ENCODE measurements around the gene DKK2.

Gene DKK2

DNA sequence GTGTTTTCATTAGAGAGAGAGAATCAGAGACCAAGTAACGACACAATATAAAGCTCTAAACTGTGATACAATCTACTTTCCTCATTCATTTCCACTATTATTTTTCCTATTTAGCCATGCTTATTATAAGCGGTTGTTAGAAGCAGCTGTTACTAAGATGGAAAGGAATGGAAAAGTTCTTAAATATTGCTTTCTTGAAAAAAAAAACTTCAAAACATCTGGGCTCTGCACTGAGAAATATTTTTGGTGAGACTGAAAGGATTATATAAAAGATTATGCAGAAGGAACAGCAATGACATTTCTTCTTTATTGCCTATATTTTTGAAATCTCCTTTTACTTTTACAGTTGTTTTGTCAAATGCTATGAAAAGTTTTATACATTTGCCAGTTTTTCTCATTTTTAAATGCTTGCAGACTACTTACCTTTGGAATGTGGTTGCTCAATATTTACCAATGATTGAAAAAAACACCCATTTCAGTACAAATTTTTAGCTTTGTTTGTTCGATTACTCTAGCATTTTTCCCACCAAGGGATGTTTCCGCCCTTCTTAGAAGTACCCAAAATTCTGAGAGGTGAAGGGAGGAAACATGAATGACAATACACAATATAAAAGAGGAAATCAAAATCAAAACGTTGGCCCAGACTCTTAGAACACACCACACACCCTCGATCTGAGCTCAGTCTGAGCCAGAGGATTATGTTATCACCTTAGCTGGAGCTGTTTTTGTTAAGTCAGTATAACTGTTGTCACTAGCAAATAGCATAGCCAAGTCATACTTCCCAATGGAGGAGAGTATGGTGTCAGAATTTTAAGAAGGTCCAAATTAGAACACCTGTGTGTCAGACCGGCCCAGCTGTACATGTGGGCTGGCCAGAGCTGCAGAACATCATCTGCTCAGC, 18.4 kb downstream of the DKK2 start:
- DNase-seq (ENCODE audit: low spot score): no peak

DNA sequence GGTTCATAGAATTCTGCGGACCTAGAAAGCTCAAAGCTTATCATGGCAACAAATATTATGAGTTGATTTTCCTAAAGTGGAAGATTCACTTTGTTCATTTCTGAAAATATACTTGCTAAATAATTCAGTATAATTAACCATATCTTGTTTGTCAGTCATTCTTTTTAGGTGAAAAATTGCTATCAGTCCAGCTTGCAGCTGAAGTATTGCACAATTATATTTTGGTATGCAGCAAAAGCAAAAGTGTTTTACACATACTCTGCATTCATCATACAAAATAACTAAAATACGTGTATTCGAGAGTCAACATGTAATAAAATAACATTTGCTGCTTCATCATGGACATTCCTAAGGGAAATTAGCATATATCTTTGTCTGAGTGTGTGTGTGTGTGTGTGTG, 24.8 kb downstream of the DKK2 start:
- no peak for DNase-seq (ENCODE audit: low spot score)

DNA sequence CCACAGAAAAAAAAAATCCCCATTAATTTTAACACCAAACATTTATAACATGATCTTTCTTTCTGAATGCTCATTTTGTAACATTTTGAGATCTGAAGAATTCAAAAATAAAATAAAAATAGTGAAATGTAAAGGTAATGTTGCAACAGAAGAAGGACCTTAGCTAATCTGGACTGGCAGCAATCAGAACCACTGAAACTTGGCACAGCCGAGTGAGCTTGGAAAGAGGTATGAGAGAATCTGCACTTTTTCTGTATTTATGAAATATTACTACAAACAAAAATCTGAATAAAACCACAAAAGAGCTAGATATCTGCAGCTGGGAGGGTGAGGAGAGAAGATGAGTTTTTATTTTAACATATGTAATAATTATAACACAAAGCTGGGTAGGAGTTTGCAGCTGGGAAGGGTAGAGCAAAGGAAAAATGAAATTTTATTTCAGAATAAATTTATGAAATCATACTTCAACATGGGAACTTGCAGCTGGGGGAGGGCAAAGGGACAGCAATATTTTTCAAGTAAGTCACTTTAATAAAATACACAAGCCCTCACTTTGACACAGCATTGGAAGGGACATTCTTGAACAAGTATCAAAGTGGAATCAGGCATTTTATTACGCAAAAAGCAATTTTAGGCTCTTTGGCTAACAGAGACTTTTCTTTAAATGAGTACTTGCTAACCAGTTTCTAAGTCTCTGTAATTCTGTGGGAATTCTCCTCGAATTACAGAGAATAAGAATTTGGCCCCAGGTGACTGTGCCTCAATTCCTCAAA, 26.7 kb downstream of the DKK2 start:
- no peak for DNase-seq (ENCODE audit: low spot score)

DNA sequence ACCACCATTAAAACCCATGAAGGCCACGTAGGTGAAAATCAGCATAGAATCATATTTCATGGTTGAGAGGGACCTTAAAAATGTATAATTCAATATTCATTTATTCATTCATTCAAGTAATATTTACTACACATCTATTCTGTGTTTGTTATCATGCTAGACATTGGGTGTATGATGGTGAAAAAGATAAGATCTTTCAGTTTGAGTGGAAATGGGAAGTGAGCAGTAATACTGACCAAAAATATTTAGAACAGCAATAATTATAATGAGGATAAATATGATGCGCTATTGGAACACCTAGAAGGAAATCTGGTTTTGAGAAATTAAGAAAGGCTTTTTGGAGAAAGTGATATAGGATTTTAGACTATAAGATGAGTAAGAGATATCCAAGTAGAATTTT, 28.0 kb downstream of the DKK2 start:
- no peak for DNase-seq (ENCODE audit: low spot score)

DNA sequence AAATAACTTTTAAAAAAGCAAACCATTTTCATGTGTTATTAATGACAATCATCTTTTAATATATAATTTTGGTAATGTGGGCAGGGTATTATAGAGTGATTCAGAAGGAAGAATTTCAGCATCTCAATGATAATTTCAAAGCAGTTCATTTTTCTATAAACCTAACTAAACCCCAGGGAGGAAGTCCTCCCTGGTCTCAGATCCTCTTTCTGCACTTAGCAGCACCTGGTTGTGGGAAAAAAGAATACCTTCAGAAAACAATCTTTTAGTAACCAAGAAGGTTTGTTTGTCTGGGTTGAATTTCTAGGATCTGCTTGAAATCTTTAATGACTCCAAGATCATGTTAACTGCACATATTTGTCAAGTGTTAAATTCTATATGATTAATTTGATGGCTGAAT, 29.9 kb downstream of the DKK2 start:
- DNase-seq (ENCODE audit: low spot score): no peak

DNA sequence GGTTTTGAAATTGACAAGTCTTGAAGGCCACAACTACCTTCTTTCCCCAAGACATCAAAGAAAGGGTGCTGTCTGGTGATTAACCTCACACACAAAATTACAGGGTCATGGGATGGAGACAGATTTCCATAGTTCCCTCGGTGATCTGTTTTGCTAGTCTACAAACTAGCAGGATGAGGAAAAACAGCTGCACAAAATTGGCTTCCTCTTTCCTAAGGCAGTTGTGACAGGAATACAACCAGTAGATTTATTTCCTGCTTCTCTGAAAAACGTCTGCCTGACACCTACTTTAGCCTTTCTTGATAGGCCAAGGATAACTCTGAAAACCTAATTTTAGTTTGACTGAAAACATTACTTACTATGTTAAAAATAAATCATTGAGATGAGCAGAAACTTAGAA, 39.6 kb downstream of the DKK2 start:
- DNase-seq (ENCODE audit: low spot score): no peak

DNA sequence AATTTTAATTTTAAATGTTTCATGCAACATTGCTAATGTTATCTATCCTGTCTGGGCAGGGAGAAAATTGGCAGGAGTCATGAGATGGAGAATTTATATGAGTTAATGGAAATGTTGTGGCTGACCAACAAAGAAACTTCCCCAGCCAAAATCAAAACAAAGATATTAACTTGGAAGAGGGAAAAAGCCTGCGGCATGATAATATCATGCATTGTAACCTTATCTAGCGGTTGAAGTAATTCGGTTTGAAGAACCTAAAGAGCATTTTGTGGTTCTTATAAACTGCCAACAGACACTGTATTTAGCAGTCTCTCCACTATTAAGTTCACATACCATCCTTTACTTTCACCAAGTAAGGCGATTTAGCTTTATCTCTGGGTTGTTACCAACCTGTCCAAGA, 42.3 kb downstream of the DKK2 start:
- no peak for DNase-seq (ENCODE audit: low spot score)

DNA sequence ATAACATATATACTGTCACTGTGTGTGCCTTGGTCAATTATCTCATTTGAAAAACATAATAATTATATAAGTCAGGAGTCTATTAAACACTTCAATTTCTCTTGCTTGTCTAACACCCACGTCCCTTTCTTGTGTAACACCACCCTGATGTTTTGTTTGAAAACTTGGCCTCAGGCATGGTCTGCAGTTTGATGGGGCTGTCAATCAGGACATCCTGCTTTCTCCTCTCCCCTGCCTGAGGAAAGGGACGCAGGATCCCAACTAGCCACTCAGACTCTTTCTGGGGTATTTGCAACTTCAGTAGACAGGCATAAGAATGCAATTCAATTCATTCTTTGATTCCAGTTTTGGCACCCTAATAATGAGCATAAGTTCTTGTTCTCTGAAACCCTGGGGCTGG, 48.8 kb downstream of the DKK2 start:
- DNase-seq (ENCODE audit: low spot score): no peak

DNA sequence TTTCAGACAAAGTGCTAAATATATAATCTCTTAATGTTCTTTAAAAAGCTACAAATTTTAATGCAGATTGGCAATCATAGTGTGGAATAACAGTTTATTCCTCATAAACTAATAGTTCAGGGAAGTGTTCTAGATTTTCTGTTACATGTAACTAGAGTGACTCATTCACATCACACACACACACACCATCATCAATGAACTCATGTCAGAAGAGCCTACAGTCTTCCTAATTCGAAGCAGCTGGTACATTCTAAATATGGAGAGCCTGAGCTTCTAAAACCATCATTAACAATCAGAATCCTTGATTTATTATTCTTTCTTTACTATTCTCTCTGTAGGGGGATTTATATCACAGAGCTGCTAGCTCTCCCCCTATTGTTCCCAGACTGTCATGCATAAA, 49.6 kb downstream of the DKK2 start:
- DNase-seq (ENCODE audit: low spot score): no peak

DNA sequence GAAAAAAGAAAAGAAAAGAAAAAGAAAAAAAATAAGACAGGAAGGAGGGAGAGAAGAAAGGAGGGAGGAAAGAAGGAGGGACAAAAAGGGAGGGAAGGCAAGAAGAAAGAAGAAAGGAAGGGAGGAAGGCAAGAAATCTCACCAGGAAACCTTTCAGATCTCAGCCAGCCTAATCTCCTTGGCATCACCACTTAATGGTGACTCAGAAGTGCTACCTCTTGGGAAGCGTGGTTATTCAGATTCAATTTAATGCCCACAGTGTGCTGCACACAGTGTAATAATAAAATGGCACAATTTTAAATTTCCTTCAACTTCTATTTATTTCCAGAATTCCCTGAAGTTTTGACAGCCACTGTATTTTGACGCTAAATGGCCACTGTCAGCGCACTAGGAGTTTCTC, 50.3 kb downstream of the DKK2 start:
- no peak for DNase-seq (ENCODE audit: low spot score)

DNA sequence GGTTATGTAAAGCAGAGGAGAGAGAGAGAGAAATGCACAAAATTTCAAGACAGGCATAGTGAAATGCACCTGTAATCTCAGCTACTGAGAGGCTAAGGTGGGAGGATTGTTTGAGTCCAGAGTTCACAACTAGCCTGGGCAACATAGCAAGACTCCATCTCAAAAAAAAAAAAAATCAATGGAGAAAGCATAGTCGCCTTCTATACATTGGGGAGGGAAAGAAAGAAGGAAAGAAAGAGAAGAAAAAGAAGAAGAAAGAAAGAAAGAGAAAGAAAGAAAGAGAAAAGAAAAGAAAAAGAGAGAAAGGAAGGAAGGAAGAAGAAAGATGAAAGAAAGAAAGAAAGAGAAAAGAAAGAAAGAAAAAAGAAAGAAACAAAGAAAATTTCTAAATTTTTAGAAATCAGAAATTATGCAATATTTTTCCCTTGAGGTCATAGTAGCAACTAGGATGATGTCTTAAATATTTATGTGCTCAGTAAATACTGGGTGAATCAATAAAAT, 53.4 kb downstream of the DKK2 start:
- DNase-seq (ENCODE audit: low spot score): no peak

DNA sequence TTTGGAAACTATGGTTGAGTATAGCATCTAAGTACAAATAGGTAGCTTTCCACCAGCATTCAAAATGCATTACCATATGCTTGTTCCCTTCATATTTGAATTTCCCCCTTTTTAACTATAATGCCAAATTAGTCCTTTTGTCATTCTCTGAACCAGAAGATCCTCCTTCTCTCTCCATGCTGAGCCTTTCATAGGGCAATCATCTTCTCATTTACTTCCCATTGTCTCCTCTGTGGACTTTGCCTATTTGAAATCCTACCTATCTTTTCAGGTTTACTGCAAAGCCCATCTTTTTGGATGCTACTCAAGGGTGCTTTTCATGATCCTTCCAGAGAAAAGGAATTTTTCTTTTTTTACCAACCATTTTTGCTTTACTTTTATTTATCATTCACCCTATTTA, 54.7 kb downstream of the DKK2 start:
- no peak for DNase-seq (ENCODE audit: low spot score)

DNA sequence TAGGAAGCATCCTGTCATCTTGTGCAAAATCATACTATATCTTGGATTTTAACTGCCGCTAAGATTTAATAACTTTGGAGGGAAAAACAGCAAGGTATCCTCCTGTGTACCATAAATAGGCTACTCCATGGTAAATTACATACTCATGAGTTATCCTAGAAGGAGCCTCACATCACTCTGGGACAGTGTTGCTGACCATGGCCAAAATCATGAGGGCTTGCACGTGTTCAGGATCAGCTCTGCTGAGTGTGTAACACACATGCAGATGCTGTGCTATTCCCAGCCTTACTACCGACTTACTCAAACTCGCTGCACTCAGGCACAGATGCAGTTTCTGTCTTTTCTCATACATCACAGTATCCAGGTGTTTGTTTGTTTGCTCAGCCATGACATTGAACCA, 56.6 kb downstream of the DKK2 start:
- DNase-seq (ENCODE audit: low spot score): no peak

DNA sequence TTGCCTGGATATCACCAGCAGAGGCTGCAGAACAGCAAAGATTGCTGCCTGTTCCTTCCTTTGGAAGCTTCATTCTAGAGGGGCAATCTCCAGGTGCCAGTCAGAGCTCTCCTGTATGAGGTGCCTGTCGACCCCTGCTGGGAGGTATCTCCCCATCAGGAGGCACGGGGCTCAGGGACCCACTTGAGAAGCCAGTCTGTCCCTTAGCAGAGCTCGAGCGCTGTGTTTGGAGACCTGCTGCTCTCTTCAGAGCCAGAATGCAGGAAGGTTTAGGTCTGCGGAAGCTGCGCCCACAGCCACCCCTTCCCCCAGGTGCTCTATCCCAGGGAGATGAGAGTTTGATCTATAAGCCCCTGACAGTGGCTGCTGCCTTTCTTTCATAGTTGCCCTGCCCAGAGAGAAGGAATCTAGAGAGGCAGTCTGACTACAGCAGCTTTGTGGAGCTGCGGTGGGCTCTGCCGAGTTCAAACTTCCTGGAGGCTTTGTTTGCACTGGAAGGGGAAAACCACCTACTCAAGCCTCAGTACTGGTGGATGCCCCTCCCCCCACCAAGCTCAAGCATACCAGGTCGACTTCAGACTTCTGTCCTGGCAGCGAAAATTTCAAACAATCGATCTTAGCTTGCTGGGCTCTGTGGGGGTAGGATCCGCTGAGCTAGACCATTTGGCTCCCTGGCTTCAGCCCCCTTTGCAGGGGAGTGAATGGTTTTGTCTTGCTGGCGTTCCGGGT, 57.9 kb downstream of the DKK2 start:
- DNase-seq (ENCODE audit: low spot score): no peak

DNA sequence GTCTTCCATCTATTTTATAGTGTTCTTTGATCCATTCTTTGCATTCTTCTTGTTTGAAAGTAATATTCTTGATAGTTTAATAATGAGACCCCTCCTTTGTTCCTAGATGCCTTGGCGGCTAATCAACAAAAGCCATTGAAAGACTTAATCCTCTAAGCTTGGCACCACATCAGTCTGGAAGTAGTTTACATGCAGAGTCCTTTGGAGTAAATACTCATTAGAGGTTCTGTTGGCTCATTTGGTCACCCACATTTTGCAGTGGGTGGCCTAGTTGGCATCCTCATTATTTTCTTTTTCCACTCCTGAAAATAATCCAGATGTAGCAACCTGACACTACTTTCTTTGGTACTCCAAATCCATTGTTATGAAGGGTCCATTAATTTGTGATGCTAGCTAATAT, 64.5 kb downstream of the DKK2 start:
- DNase-seq (ENCODE audit: low spot score): no peak

DNA sequence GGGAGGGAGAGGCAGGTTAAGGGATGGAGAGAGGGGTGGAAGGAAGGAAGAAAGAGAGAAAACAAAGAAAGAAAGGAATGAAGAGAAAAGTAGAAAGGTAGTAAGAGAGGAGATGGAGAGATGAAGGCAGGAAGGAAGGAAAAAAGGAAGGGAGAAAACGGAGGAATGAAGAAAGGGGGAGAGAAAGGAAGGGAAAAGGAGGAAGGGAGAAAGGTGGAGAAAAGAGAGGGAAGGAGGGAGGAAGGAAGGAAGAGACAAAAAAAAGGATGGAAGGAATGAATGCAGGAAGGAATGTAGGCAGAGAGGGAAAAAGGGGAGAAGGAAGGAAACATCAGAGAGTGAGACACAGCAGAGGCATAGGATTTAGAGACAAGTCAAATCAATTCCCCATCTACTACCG, 68.2 kb downstream of the DKK2 start:
- no peak for DNase-seq (ENCODE audit: low spot score)

DNA sequence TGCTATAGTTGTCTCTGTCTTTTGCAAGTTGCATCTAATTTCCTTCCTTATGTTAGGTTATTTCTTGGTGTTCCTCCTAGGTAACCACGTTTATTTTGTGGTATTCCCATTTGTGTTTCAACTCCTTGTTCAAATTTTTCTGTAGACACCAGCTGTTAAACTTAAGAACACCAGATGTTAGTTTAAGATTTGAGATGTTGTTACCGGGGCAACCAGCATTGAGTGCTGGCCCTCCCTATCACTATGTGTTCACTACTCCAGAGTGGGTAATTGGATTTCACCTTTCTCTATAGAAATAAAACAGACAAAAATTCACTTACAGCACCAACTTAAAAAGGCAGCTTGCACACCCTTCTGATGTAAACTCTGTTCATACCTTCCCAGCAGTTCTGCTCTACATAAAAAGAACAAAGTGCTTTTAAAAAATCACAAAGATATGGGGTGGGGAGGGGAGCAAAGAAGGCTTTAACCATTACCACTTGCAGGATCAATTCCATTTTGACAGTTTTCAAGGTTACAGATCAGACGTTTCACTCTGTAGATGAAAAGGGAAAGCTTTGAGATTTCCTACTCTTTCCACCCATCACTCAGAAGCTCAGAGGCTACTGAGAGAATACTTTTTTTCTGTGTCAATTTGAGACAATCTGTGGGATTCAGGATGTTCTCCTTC, 82.9 kb downstream of the DKK2 start:
- DNase-seq (ENCODE audit: low spot score): no peak

DNA sequence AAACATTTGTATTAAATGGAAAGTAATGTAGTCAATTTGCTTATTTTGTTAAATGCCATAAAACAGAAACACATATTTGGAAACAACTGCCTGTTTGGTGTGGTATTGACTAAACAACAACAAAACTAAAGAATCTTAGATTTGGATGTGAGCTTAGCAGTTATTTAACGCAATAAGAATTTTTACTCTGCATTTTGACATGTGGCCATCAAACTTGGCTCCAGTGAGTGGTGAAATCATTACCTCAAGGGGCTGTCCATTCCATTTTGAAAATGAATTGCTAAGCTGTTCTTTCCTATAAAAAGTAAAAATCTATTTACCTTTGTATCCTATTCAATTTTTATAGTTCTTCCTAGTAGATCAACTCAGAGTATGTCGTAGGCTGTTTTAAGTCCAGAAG, 84.2 kb downstream of the DKK2 start:
- DNase-seq (ENCODE audit: low spot score): no peak

DNA sequence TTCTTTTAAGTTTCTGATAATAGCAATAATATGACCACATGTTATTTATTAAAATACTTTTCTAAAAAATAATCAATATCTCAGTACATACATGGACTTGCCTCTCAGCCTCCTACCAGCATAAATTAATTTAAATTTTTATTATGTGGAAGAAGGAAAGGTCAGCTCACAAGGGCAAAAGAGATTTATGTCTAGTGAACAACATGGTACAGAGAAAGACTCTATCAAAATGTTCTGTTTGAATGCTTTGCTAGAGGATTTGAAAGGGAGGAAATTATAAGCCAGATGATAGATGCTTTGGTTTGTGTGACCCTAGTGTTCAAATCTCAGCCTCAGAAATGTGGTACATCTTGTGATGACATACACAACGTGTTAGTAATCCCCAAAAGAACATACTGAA, 94.3 kb downstream of the DKK2 start:
- DNase-seq (ENCODE audit: low spot score): no peak

DNA sequence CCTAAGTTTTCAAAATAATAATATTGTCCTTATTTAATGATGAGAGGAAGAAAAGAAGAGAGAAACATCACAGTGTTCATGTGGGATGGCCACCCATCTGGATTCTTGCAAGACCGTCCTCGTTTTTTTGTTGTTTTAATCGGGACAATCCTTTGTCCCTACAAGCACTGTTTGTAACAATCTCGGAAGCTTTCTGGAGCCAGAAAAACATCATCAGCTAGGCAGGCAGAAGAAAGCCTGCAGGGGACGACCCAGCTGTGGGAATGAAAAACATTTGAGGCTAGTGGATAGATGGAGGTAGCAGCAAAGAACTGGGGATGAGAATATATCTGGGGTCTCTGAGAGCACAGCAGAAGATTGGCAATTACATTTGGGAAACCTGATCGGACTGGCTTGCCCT, 105.6 kb downstream of the DKK2 start:
- no peak for DNase-seq (ENCODE audit: low spot score)

DNA sequence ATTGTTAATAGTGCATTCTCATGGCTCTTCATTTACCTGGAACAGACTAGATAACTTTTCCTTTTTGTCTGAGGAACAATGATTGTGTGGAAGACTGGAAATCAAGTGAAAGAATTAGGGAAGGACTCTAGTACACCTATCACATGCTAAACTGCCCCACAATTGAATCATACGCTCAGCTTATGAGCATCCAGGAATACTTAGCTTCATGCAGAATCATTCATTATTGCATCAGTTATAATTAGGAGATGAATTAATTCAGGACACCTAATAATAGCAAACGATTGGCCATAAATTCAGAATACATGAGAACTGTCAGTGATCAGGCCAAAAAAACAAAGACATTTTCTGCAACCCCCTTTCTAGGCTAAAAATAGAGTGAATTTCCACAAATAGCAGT, 106.9 kb downstream of the DKK2 start:
- DNase-seq (ENCODE audit: low spot score): no peak

DNA sequence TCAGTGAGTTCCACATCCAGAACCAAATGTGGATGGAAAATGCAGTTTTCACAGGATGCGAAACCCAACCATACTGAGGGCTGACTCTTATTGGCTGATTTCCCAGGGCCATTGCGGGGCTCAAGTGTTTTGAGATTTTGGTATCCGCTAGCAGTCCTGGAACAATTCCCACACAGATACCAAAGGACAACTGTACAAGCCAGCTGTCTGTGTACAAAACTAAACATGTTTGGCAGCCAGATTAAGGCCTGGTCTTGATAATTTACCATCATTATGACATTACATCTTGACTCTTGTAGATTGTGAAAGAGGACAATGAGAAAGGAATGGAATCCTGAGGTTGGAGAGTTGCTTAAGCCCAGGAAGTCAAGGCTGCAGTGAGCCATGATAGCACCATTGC, 121.9 kb downstream of the DKK2 start:
- no peak for DNase-seq (ENCODE audit: low spot score)

Data from LoVo (cell line).